H9 (cell line): ENCODE results near the gene FARS2. TPM values are rescaled to one million over a fixed set of nuclear protein-coding genes. Genes with fewer than 3 reads are reported as not detected.

ENCODE experiments used
- DNase-seq: peaks from one replicate; pipeline ENCODE4 v3.0.0-alpha.2; 2017
- H2AFZ ChIP-seq: one replicate; pipeline ENCODE4 v1.6.1; 2013; ENCODE audit warnings: mild to moderate bottlenecking, low read length, control low read depth, moderate library complexity
- H2AK5ac ChIP-seq: 2 replicates; pipeline ENCODE4 v1.6.1; 2013; ENCODE audit warnings: low read length, control low read depth, mixed read lengths; ENCODE audit not compliant: insufficient read length
- H2BK120ac ChIP-seq: one replicate; pipeline ENCODE4 v1.6.1; 2013; ENCODE audit warnings: low read depth, mild to moderate bottlenecking, low read length, control low read depth, inconsistent platforms; ENCODE audit not compliant: poor library complexity, severe bottlenecking
- H2BK12ac ChIP-seq: 2 replicates; pipeline ENCODE4 v1.6.1; 2013; ENCODE audit warnings: low read length, control low read depth, mixed read lengths, low read depth; ENCODE audit not compliant: insufficient read length
- H2BK15ac ChIP-seq: 2 replicates; pipeline ENCODE4 v1.6.1; 2013; ENCODE audit warnings: low read depth, low read length, control low read depth
- H2BK20ac ChIP-seq: one replicate; pipeline ENCODE4 v1.6.1; 2013; ENCODE audit warnings: low read depth, mild to moderate bottlenecking, low read length, control low read depth, inconsistent platforms; ENCODE audit not compliant: poor library complexity, severe bottlenecking
- H2BK5ac ChIP-seq: 2 replicates; pipeline ENCODE4 v1.6.1; 2013; ENCODE audit warnings: low read length, control low read depth, mixed read lengths; ENCODE audit not compliant: insufficient read length
- H3K14ac ChIP-seq: 2 replicates; pipeline ENCODE4 v1.6.1; 2013; ENCODE audit warnings: low read length, control low read depth; ENCODE audit not compliant: insufficient read depth
- H3K18ac ChIP-seq: 2 replicates; pipeline ENCODE4 v1.6.1; 2013; ENCODE audit warnings: low read depth, mild to moderate bottlenecking, mixed read lengths, low read length, control low read depth; ENCODE audit not compliant: insufficient read length
- H3K23ac ChIP-seq: 2 replicates; pipeline ENCODE4 v1.6.1; 2013; ENCODE audit warnings: low read length, control low read depth, mixed read lengths, low read depth; ENCODE audit not compliant: insufficient read length
- H3K23me2 ChIP-seq: 2 replicates; pipeline ENCODE4 v1.6.1; 2013; ENCODE audit warnings: low read depth, mild to moderate bottlenecking, mixed read lengths, low read length, control low read depth; ENCODE audit not compliant: insufficient read length, poor library complexity, severe bottlenecking
- H3K27ac ChIP-seq: 2 replicates; pipeline ENCODE4 v1.5.1; 2013; ENCODE audit warnings: low read length, control low read depth, mixed read lengths, low read depth; ENCODE audit not compliant: insufficient read length
- H3K27me3 ChIP-seq: 2 replicates; pipeline ENCODE4 v1.6.1; 2013; ENCODE audit warnings: low read length, control low read depth, inconsistent platforms; ENCODE audit not compliant: insufficient read depth
- H3K4ac ChIP-seq: 2 replicates; pipeline ENCODE4 v1.6.1; 2013; ENCODE audit warnings: low read depth, mild to moderate bottlenecking, control low read depth, inconsistent platforms, low read length, moderate library complexity
- H3K4me1 ChIP-seq: 2 replicates; pipeline ENCODE4 v1.6.1; 2013; ENCODE audit warnings: low read length, control low read depth, inconsistent platforms; ENCODE audit not compliant: insufficient read depth
- H3K4me2 ChIP-seq: 2 replicates; pipeline ENCODE4 v1.6.1; 2013; ENCODE audit warnings: low read length, control low read depth, mixed read lengths; ENCODE audit not compliant: insufficient read length, insufficient read depth
- H3K56ac ChIP-seq: 2 replicates; pipeline ENCODE4 v1.6.1; 2013; ENCODE audit warnings: low read depth, mild to moderate bottlenecking, mixed read lengths, low read length, control low read depth; ENCODE audit not compliant: insufficient read length
- H3K79me1 ChIP-seq: 2 replicates; pipeline ENCODE4 v1.6.1; 2013; ENCODE audit warnings: low read depth, mild to moderate bottlenecking, moderate library complexity, low read length, control low read depth, inconsistent platforms; ENCODE audit not compliant: insufficient read depth, poor library complexity, severe bottlenecking
- H3K79me2 ChIP-seq: 2 replicates; pipeline ENCODE4 v1.6.1; 2013; ENCODE audit warnings: low read length, control low read depth, inconsistent platforms; ENCODE audit not compliant: insufficient read depth
- H3K9ac ChIP-seq: 2 replicates; pipeline ENCODE4 v1.6.1; 2013; ENCODE audit warnings: low read length, control low read depth, mixed read lengths; ENCODE audit not compliant: insufficient read length; ENCODE audit errors: extremely low read depth
- H3K9me3 ChIP-seq: one replicate; pipeline ENCODE4 v1.6.1; 2013; ENCODE audit warnings: low read depth, low read length, inconsistent platforms; ENCODE audit not compliant: control insufficient read depth
- H3T11ph ChIP-seq: one replicate; pipeline ENCODE4 v1.6.1; 2013; ENCODE audit warnings: mild to moderate bottlenecking, low read length, control low read depth, inconsistent platforms
- H4K20me1 ChIP-seq: one replicate; pipeline ENCODE4 v1.6.1; 2013; ENCODE audit not compliant: control insufficient read depth, insufficient read length, insufficient read depth
- H4K5ac ChIP-seq: 2 replicates; pipeline ENCODE4 v1.6.1; 2013; ENCODE audit warnings: low read depth, mild to moderate bottlenecking, mixed read lengths, low read length, control low read depth; ENCODE audit not compliant: insufficient read length
- H4K8ac ChIP-seq: replicated peaks from 2 replicates; pipeline ENCODE4 v1.6.1; 2013; ENCODE audit warnings: low read length, control low read depth, mixed read lengths, low read depth; ENCODE audit not compliant: insufficient read length
- H4K91ac ChIP-seq: 2 replicates; pipeline ENCODE4 v1.6.1; 2013; ENCODE audit warnings: low read depth, mild to moderate bottlenecking, moderate library complexity, mixed read lengths, low read length, control low read depth; ENCODE audit not compliant: insufficient read length
- H3K27ac Mint-ChIP-seq, 3 experiments: 2 replicates in 2 of 3; 3 replicates in 1 of 3; pipeline ENCODE4 v1.8.0; 2020 to 2021; ENCODE audit warnings: mixed read lengths in 3 of 3, mild to moderate bottlenecking in 1 of 3, moderate library complexity in 1 of 3
- H3K27me3 Mint-ChIP-seq: 2 replicates; pipeline ENCODE4 v1.8.0; 2021; ENCODE audit warnings: low read depth, mild to moderate bottlenecking, moderate library complexity, mixed read lengths
- H3K36me3 Mint-ChIP-seq, 3 experiments: 2 replicates in 2 of 3; 3 replicates in 1 of 3; pipeline ENCODE4 v1.8.0; 2020 to 2021; ENCODE audit warnings: low read depth in 3 of 3, mixed read lengths in 3 of 3; ENCODE audit not compliant: insufficient read depth in 1 of 3
- H3K4me1 Mint-ChIP-seq, 2 experiments: 2 replicates each; pipeline ENCODE4 v1.8.0; 2020; ENCODE audit warnings: mixed read lengths in 2 of 2
- H3K4me3 Mint-ChIP-seq, 2 experiments: 2 replicates in 1 of 2; 3 replicates in 1 of 2; pipeline ENCODE4 v1.8.0; 2020 to 2021; ENCODE audit warnings: mild to moderate bottlenecking in 2 of 2, mixed read lengths in 2 of 2, moderate library complexity in 1 of 2
- H3K9me3 Mint-ChIP-seq, 2 experiments: 2 replicates in 1 of 2; 3 replicates in 1 of 2; pipeline ENCODE4 v1.8.0; 2020; ENCODE audit warnings: mild to moderate bottlenecking in 2 of 2, mixed read lengths in 2 of 2, moderate library complexity in 1 of 2
- WGBS: extraction: QIAGEN DNeasy Blood & Tissue Kit; methylation state at CpG from one replicate; pipeline ENCODE4 v1.1.7; 2013; ENCODE audit warnings: missing lambda C conversion rate, low lambda C conversion rate, mixed read lengths; ENCODE audit not compliant: insufficient read length; ENCODE audit errors: extremely low coverage; 5-methylcytosine and 5-hydroxymethylcytosine counted together
- total RNA-seq: library from RNA; stranded (reverse); gene quantifications from 2 replicates; pipeline ENCODE4 v1.2.1, GENCODE V29; 2021
- TF ChIP-seq, protein P1 (sequence below): fragments of 200-600 bp; sonication (generic); conservative IDR thresholded peaks from 3 replicates; pipeline ENCODE4 v1.8.0; 2021; ENCODE audit warnings: antibody characterized with exemption, mild to moderate bottlenecking

Gene FARS2
- total RNA-seq, 1 experiment from 2014 or later = 8.5 TPM

DNA sequence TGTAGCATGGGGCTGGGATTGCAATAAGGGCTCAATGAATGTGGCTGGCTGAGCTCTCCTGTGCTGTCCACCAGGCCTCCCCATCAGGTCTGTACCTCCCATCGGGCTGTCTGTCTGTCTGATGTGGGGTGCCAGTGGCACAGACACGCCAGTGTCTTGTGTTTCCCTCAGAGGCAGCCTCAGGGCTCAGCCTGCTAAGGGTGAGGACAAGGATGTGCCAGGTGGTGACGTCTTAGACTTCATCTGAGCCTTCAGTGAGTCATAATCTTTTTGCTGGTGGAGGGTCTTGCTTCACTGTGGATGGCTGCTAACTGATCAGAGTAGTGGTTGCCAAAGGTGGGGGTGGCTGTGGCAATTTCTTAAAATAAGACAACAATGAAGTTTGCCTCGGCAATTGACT lies 550.7 kb downstream of the FARS2 start:
- Histone ChIP-seq H3K79me1 (no peaks in the 10 kb centered on the region), H3K4ac (no peak overlapping the region), H3K27ac (no peak overlapping the region), H2BK120ac (no peak overlapping the region), H3K79me2 (no peaks in the 10 kb centered on the region), H2BK20ac (no peak overlapping the region), H3T11ph (no peak overlapping the region), H2BK12ac (no peak overlapping the region), H4K91ac (no peak overlapping the region), H3K9me3 (peaks cover 6% of the 10 kb centered on the region), H3K23ac (no peak overlapping the region), H3K27me3 (no peaks in the 10 kb centered on the region), H4K20me1 (no peaks in the 10 kb centered on the region), H3K56ac (no peak overlapping the region), H4K8ac (no peak overlapping the region), H2BK5ac (no peak overlapping the region), H2BK15ac (no peak overlapping the region), H3K9ac (no peak overlapping the region), H3K4me2 (no peak overlapping the region), H2AK5ac (no peak overlapping the region), H3K4me1 (no peaks in the 10 kb centered on the region), H4K5ac (no peak overlapping the region), H3K14ac (no peak overlapping the region), H3K18ac (no peak overlapping the region), H2AFZ (no peak overlapping the region), H3K23me2 (no peaks in the 10 kb centered on the region)
- WGBS = no CpG with 5 or more reads among the region's 4 CpGs
- Mint-ChIP-seq H3K4me1 (no peaks in the 10 kb centered on the region), H3K9me3 (peaks cover 23% of the 10 kb centered on the region in 2 experiments), H3K27me3 (peaks cover 31% of the 10 kb centered on the region), H3K4me3 (no peak overlapping the region), H3K27ac (no peak overlapping the region; a peak in 1 of 7 replicates), H3K36me3 (peaks cover 6 to 15% (median 9%) of the 10 kb centered on the region in 3 experiments; a peak in 6 of 7 replicates)
- TF ChIP-seq, protein P1, sequence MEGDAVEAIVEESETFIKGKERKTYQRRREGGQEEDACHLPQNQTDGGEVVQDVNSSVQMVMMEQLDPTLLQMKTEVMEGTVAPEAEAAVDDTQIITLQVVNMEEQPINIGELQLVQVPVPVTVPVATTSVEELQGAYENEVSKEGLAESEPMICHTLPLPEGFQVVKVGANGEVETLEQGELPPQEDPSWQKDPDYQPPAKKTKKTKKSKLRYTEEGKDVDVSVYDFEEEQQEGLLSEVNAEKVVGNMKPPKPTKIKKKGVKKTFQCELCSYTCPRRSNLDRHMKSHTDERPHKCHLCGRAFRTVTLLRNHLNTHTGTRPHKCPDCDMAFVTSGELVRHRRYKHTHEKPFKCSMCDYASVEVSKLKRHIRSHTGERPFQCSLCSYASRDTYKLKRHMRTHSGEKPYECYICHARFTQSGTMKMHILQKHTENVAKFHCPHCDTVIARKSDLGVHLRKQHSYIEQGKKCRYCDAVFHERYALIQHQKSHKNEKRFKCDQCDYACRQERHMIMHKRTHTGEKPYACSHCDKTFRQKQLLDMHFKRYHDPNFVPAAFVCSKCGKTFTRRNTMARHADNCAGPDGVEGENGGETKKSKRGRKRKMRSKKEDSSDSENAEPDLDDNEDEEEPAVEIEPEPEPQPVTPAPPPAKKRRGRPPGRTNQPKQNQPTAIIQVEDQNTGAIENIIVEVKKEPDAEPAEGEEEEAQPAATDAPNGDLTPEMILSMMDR = no peak
- no peak for DNase-seq
